ENCODE data around the gene CALN1.
"Not testable (repeated sequence)": the region's sequence is repeated elsewhere in the genome, so short reads cannot be mapped to it uniquely, and the experiment has no call there.

The CALN1 gene

DNA sequence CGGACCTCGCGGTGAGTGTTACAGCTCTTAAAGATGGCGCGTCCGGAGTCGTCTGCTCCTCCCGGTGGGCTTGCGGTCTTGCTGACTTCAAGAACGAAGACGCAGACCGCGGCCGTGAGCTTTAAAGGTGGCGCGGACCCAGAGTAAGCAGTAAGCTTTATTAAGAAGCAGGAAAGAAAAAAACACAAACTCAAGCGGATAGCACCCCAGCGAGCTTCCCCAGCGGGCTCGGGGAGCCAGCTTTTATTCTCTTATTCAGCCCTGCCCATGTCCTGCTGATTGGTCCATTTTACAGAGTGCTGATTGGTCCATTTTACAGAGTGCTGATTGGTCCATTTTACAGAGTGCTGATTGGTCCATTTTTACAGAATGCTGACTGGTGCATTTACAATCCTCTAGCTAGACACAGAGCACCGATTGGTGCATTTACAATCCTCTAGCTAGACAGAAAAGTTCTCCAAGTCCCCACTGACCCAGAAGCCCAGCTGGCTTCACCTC, at the start of gene CALN1:
TSS of gene CALN1 (minus strand) at position 218 of the 498 bp plus-strand sequence.
- not testable (repeated sequence) for DNase-seq

DNA sequence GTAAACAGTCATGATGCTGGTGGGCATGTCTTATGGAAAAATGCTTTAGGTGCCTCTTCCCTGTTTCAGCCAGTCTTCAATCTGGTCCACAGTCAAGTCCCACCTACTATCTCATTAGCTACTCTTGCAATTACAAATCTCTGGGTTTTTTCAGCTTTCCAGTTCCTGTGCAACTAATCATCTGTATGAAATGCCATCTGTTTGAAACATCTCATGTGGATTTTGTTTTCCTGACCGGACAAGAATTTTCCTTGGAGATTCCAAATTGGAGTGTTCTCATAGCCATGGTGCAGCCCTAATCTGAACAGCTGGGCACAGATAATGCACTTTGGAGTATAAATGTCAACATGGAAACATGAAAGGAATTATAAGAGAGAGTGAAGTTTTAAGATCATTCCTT, 41.3 kb upstream of the CALN1 start:
- no peak for DNase-seq

DNA sequence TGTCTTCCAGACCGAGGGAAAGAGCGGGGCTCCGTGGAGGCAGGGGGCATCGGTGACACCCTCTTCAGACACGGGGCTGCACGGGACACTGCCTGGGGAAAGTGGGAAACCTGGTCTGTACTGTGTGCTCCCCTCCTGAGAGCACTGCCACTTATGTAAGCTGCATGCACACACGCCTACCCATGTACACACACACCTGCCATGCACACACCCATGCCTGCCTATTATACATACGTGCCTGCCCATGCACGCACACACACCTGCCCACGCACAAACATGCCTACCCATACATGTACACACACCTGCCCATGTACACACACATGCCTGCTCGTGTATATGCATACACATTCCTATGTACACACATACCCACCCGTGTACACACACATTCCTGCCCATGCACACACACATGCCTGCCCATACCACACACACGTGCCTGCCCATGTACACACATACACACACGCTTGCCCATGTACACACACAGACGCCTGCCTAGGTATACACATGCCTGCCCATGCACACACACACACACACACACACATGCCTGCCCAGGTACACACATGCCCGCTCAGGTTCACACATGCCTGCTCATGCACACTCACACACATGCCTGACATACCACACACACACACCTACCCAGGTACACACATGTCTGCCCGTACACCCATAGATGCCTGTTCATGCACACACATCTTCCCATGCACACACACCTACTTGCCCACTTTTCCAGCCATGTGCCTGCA, 35.5 kb upstream of the CALN1 start:
- no peak for DNase-seq

GRCh38 chr7:72446591-72447462, 34.7 kb upstream of the CALN1 start:
- no peak for DNase-seq

DNA sequence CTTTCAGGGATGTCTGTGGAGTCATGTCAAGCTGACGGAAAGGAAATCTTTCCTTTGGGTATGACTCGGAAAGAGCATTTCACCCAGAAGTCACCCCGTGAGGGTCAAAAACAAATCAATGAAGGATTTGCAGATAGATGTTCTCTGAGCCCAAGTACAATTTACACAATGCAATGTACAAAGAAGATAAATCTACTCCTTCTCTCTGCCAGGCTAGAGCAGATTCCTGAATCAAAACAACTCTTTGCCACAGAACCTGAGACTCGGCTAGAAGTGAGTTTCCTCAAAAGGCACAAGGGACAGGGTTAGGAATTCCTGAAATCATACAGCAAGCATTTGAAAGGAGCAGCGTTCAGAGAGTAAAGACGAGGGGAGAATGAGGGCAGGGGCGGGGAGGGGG, 34.0 kb upstream of the CALN1 start:
- no peak for DNase-seq

DNA sequence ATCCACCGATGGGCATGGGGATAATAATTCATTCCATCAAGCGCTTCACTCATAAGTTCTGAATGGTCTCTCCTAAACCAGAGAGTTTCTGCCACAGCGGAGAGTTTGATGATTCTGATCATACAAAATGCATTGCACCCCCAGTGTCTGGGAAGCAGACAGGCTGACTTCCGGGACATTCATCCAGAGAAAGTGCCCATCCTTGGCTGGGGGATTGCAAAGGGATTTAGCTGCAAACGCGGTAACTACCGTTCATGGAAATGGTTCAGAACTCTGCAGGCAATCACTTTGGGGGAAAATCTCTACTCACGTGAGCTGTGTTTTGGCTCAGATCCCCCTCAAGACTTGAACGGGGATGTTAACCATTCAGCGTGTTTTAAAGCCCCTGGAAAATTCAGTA, 33.4 kb upstream of the CALN1 start:
- DNase-seq = no peak

- DNase-seq = no peak
Measured at GRCh38 chr7:72445075-72445474, 32.9 kb upstream of the CALN1 start.

DNA sequence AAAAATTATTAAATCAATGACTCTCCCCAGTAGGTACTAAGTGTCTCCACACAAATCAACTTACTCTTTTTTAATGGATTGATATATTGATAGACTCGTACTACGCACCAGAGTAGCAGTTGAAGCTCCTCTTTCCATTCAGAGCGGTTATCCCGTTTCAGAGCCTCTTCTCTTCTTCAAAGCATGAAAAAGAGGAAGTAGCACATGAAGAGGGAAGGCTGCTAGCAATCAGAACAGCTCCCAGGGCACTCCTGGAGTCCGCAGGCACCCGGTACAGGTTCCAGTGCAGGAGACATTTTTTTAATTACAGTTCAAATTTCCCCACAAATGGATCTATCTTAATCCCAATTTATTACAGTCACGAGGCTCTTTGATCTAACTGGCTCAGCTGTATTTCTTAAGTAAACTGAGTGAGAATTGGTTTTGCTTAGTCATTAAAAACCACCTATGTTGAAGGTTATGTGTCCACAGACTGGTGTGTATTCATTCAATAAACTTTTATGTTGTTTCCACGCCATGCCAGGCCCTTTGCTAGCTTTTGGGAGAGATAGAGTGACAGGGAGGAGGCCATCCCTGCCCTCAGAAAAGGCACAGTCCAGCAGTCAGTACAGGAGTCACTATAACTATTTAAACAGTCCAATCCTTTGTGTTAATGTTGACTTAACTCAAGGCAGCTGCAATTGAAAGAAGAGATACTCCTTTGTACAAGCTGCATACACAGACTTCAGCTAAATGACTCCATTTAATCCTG, 32.1 kb upstream of the CALN1 start:
- peak; percentile 47 for DNase-seq

DNA sequence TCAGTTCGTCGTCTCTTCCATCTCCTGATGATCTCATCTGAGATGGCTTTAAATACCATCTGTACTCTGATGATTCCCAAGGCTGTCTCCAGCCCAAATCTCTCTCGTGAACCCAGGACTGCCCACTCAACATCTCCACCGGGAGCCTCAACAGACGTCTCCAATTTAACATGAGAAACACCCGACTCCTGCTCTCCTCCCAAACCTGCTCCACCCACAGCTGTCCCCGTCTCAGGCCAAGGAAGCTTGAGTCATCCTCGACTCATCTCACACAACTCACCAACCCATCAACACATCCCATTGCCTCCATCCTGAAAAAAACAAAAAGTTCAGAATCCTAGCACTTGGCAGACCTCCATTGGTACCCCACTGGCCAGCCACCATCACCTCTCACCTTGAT, 29.7 kb upstream of the CALN1 start:
- no peak for DNase-seq

GRCh38 chr7:72438491-72438890, 26.4 kb upstream of the CALN1 start:
- no peak for DNase-seq

DNA sequence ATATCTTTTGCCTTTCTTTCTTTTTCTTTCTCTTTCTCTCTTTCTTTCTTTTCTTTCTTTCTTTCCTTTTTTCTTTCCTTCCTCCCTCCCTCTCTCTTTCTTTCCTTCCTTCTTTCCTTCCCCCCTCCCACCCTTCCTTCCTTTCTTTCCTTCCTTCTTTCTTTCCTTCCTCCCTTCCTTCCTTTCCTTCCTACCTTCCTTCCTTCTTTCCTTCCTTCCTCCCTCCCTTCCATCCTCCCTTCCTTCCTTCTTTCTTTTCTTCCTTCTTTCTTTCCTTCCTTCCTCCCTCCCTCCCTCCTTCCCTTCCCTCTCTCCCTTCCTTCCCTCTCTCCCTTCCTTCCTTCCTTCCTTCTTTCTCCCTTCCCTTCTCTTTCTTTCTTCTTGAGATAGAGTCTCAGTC, 25.5 kb upstream of the CALN1 start:
- no peak for DNase-seq

GRCh38 chr7:72437061-72437585, 25.0 kb upstream of the CALN1 start:
- DNase-seq = no peak

GRCh38 chr7:72435925-72436480, 23.9 kb upstream of the CALN1 start:
- DNase-seq = no peak

- DNase-seq = no peak
Measured at GRCh38 chr7:72435366-72435765, 23.2 kb upstream of the CALN1 start.

- no peak for DNase-seq
Measured at GRCh38 chr7:72430531-72430930, 18.4 kb upstream of the CALN1 start.

DNA sequence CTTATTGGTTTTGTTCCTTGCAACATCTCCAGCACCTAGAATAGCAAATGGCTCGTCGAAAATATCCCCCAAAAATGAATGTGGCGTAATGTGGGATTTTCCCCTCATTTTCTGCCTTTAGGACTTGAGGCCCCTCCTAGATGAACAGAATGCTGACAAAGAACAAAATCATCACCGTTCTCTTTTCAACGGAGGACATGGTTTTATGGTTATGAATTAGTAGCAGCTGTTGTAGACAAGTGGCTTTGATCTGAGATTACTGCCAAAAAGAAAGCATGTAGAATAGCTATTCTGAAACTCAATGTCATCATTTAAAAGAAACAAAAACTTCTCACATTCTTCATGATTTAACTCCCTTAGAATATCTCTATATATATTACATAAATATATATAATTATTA, 17.2 kb upstream of the CALN1 start:
- DNase-seq = no peak

DNA sequence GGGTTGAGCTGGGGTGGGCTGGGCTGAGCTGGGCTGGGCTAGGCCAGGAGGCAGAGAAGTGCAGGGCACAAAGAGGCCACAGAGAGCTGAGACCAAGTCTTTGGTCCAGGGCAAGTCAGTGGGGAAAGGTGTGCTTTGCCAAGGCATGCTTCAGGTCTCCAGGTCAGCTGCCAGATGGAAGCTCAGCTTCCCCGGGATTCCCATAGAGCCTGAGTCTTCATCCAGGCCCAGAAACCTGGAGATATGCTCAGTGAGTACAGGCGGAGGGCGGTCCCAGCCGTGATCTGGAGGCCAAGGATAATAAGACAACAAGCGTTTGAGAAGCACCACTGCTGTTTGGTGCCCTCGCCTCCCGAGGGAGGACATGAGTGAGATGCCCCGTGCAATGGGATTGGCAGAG, 4.7 kb upstream of the CALN1 start:
- no peak for DNase-seq

DNA sequence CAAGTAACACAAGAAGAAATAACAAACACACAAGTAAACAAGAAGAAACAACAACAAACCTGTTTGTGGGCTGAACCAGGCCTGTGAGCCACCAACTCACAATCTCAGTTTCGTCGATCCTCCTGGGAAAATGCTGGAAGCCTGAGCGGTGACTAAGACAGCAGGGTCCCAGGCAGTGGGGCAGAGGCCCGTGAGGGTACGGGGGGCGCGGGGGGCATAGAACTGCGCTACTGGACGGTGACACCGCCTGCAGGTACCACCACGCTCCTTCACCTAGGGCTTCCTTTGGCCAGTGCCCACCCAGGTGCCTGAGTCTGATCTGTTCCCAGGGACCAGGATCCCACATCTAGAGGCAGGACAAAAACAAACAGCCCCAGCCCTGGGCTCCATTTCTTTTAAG, 3.4 kb upstream of the CALN1 start:
- no peak for DNase-seq

DNA sequence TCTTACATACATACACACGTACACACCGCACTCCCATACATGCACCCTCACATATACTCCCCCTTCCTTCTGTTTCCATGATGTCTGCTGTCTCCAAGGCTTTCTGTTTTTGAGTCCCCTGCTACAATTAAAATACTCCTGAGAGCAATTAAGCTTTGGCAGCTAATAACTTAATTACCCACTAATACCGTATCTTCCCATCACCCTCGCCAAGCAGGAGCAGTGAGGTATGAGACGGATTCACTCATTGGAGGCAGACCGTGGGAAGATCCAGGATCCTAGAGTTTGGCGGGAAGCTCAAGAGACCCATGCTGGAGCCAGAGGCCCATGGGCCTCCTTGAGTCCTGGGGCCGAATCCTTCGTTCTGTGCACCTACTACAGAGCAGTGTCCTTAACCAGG, 1.7 kb upstream of the CALN1 start:
- DNase-seq = no peak

GRCh38 chr7:72413290-72413689, 1.2 kb upstream of the CALN1 start:
- no peak for DNase-seq

- no peak for DNase-seq
Measured at GRCh38 chr7:72411419-72411818, 719 bp downstream of the CALN1 start.

DNA sequence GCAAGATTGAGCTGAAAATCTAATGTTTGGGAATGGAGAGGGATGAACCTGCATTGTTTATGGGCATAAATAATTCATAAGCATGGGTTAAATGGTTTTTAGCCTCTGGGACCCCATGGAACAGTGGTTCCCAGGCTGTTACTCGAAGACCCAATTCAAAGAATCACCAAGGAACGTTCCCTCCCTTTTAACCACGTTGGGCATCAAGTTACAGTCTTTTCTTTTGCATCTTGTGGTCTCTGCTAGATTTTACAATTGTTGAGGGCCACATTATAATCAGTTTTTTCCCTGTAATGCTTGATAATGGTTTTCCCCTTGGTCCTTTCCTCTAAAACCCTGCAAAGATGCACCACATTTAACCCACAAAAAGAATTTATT, 2.5 kb downstream of the CALN1 start:
- no peak for DNase-seq

All from DMS53 (cell line).